A673 (cell line): ENCODE data around the gene ADRA2A. TPM values are rescaled to one million over a fixed set of nuclear protein-coding genes. Genes with fewer than 3 reads are reported as not detected.

ENCODE experiments used
- BruUV-seq: library from RNA; stranded (reverse); fragments of 400-500 nt; replicated peaks from 2 replicates; lab custom pipeline; 2021; lab: Mats Ljungman, UMichigan
- CTCF ChIA-PET: fragments of 300-600 bp; sonication (Branson Sonifier 250); formaldehyde crosslinking; loops from one replicate; lab custom pipeline; 2022; ENCODE audit warnings: antibody characterized with exemption; lab: Charles Lee
- POLR2A ChIA-PET: fragments of 300-600 bp; sonication (Branson Sonifier 250); formaldehyde crosslinking; loops from one replicate; lab custom pipeline; 2022; ENCODE audit warnings: antibody characterized with exemption; ENCODE audit not compliant: low non-redundant PET; lab: Charles Lee
- DNase-seq: peaks from one replicate; pipeline ENCODE4 v3.0.0-alpha.2; 2015; ENCODE audit warnings: low spot score
- H3K27ac ChIP-seq: fragments of 200-600 bp; sonication (generic); 2 replicates; pipeline ENCODE4 v1.5.1; 2016; ENCODE audit warnings: mixed run types, low read depth, mild to moderate bottlenecking, mixed read lengths, antibody characterized with exemption, low read length; ENCODE audit not compliant: poor library complexity, severe bottlenecking
- H3K27me3 ChIP-seq: fragments of 200-600 bp; sonication (generic); replicated peaks from 2 replicates; pipeline ENCODE4 v1.6.1; 2017; ENCODE audit warnings: mixed run types, low read depth, mild to moderate bottlenecking, mixed read lengths, antibody characterized with exemption, low read length; ENCODE audit not compliant: insufficient read depth, poor library complexity
- H3K36me3 ChIP-seq: fragments of 200-600 bp; sonication (generic); 2 replicates; pipeline ENCODE4 v1.6.1; 2016; ENCODE audit warnings: mixed run types, mild to moderate bottlenecking, mixed read lengths, antibody characterized with exemption, low read length; ENCODE audit not compliant: insufficient read depth, poor library complexity, severe bottlenecking
- H3K4me1 ChIP-seq: fragments of 200-600 bp; sonication (generic); 2 replicates; pipeline ENCODE4 v1.6.1; 2017; ENCODE audit warnings: mixed run types, mild to moderate bottlenecking, mixed read lengths, antibody characterized with exemption, low read length; ENCODE audit not compliant: insufficient read depth, poor library complexity, severe bottlenecking
- H3K4me3 ChIP-seq: fragments of 200-600 bp; sonication (generic); 2 replicates; pipeline ENCODE4 v1.5.1; 2016; ENCODE audit warnings: low read depth, mixed run types, mild to moderate bottlenecking, mixed read lengths, low read length; ENCODE audit not compliant: poor library complexity, severe bottlenecking
- H3K9me3 ChIP-seq: fragments of 200-600 bp; sonication (generic); 2 replicates; pipeline ENCODE4 v1.6.1; 2016; ENCODE audit warnings: mixed run types, low read depth, mild to moderate bottlenecking, mixed read lengths, antibody characterized with exemption, low read length; ENCODE audit not compliant: poor library complexity, severe bottlenecking
- EZH2 ChIP-seq: fragments of 200-600 bp; sonication (generic); IDR thresholded peaks from 2 replicates; pipeline ENCODE4 v1.6.1; 2017; ENCODE audit warnings: borderline replicate concordance, low read depth, mild to moderate bottlenecking, mixed read lengths, antibody characterized with exemption, low read length; ENCODE audit not compliant: poor library complexity, severe bottlenecking
- intact Hi-C: fragments of 100-400 bp; cut with micrococcal nuclease; formaldehyde crosslinking; loops from one replicate; pipeline ENCODE4 v1.10.0; 2022; ENCODE audit not compliant: unreplicated experiment
- total RNA-seq: library from RNA; stranded (reverse); gene quantifications from 2 replicates; pipeline ENCODE4 v1.2.3, GENCODE V29; 2021
- TF ChIP-seq, protein P1 (sequence below): fragments of 300-800, 200-600 bp; sonication (generic); conservative IDR thresholded peaks from 2 replicates; pipeline ENCODE4 v1.5.1; 2017; ENCODE audit warnings: low read depth, mild to moderate bottlenecking, antibody characterized with exemption, low read length, moderate library complexity, mixed read lengths

Gene ADRA2A
- total RNA-seq, 1 experiment from 2014 or later = not detected

DNA sequence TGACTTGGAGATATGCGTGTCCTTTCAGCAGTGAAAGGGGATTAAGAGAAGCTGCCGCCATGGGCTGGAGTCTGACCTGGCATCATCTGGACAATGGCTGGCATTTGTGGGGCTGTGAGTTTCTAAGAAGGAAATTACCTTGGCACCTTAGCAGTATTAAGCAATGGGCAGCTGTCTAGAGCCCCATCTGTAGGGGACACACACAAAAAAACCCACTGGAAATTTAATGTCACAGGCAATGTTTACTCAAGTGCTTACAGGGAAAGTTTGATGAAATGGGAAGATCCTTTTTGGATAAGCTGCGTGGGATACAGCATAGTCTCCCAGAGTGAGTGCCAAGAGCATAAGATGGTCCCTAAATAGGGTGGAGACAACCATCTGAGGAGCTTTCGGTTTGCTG, 25.0 kb downstream of the ADRA2A start:
- CTCF ChIA-PET = no interaction called here
- Histone ChIP-seq H3K4me3 (no peak overlapping the region), H3K27me3 (peaks cover 34% of the 10 kb centered on the region), H3K27ac (no peak overlapping the region), H3K9me3 (no peaks in the 10 kb centered on the region), H3K36me3 (no peaks in the 10 kb centered on the region), H3K4me1 (no peaks in the 10 kb centered on the region)
- POLR2A ChIA-PET = no interaction called here
- intact Hi-C loops = no loop called here
- no peak for DNase-seq
- TF ChIP-seq, protein P1, sequence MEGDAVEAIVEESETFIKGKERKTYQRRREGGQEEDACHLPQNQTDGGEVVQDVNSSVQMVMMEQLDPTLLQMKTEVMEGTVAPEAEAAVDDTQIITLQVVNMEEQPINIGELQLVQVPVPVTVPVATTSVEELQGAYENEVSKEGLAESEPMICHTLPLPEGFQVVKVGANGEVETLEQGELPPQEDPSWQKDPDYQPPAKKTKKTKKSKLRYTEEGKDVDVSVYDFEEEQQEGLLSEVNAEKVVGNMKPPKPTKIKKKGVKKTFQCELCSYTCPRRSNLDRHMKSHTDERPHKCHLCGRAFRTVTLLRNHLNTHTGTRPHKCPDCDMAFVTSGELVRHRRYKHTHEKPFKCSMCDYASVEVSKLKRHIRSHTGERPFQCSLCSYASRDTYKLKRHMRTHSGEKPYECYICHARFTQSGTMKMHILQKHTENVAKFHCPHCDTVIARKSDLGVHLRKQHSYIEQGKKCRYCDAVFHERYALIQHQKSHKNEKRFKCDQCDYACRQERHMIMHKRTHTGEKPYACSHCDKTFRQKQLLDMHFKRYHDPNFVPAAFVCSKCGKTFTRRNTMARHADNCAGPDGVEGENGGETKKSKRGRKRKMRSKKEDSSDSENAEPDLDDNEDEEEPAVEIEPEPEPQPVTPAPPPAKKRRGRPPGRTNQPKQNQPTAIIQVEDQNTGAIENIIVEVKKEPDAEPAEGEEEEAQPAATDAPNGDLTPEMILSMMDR = no peak
- no peak for TF ChIP-seq EZH2
- no TSS peak for BruUV-seq

DNA sequence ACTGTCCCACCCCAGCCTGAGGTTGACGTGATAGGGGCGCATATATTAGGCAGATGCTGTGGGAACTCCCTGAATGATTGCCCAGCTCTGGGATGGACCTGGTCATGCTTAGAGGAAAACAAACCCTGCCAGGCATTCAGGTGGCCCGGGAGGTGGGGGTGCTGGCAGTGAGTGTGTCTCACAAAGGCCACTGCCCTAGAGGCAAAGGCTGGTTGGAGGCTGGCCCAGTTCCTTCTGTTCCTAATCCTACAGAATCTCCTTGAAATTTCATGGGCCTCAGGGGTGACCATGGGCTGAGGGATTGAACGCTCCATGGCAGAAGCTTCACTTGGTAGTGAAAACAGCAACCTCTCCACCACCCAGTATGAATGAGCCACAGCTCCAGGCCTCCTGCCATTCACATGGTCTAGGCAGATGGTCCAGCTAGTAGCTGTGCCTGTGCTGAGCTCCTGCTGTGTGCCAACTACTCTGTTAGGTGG, 25.6 kb downstream of the ADRA2A start:
- Histone ChIP-seq H3K27me3 (peaks cover 34% of the 10 kb centered on the region), H3K36me3 (no peaks in the 10 kb centered on the region), H3K9me3 (no peaks in the 10 kb centered on the region), H3K4me1 (no peaks in the 10 kb centered on the region), H3K27ac (no peak overlapping the region), H3K4me3 (no peak overlapping the region)
- no peak for TF ChIP-seq EZH2
- TF ChIP-seq, protein P1 = no peak
- no TSS peak for BruUV-seq
- no peak for DNase-seq
- ChIA-PET POLR2A (no interaction called here), CTCF (no interaction called here)
- intact Hi-C loops = no loop called here

DNA sequence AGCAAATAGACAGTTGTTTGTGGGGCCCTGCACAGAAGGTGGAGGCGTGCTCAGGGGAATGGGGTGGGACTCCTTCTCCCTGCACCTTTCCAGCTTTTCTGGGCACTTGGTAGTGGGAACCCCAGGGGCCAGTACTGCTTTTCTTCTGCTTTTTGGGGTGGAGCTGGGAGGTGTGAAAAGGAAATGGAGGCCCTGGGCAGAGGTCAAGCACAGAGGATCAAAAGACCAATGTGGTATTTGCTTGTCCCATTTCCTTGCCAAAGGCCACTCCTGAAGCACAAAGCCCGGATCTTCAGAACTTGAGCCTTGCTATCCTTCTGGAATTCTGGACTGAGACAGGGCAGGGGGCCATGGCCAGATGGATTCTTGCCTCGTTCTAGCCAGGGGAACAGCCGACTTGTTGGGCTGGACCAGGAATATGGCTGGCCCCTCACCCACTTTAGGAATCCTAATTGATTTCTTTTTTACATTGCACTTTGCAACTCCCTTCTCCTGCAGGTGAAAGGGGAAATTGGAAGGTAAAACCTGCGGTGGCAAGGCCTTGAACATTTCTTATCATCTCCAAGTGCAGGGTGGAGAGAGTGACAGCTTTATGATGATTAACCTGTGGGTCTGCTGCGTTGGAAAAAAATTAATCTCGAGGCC, 26.5 kb downstream of the ADRA2A start:
- peaks cover 34% of the 10 kb centered on the region for H3K27me3 ChIP-seq
- H3K36me3 ChIP-seq = no peaks in the 10 kb centered on the region
- intact Hi-C loops = no loop called here
- H3K4me3 ChIP-seq = no peak overlapping the region
- H3K9me3 ChIP-seq = no peaks in the 10 kb centered on the region
- no peaks in the 10 kb centered on the region for H3K4me1 ChIP-seq
- ChIA-PET POLR2A (no interaction called here), CTCF (no interaction called here)
- TF ChIP-seq EZH2 = no peak
- TF ChIP-seq, protein P1 = no peak
- no TSS peak for BruUV-seq
- DNase-seq = no peak
- no peak overlapping the region for H3K27ac ChIP-seq
